BLaER1 (cell line): ENCODE data around the gene C1QTNF3.

ENCODE experiments used
- H3K27ac ChIP-seq: shearing (Covaris generic); formaldehyde crosslinking; 2 replicates; pipeline ENCODE4 v1.8.1; 2022
- H3K27me3 ChIP-seq: shearing (Covaris generic); formaldehyde crosslinking; 2 replicates; pipeline ENCODE4 v1.8.1; 2022
- H3K36me3 ChIP-seq: shearing (Covaris generic); formaldehyde crosslinking; 2 replicates; pipeline ENCODE4 v1.8.1; 2022
- H3K4me1 ChIP-seq: shearing (Covaris generic); formaldehyde crosslinking; 2 replicates; pipeline ENCODE4 v1.8.1; 2022
- H3K4me2 ChIP-seq: shearing (Covaris generic); formaldehyde crosslinking; 2 replicates; pipeline ENCODE4 v1.8.1; 2022
- H3K4me3 ChIP-seq: shearing (Covaris generic); formaldehyde crosslinking; 2 replicates; pipeline ENCODE4 v1.8.1; 2022
- H3K9ac ChIP-seq: shearing (Covaris generic); formaldehyde crosslinking; 2 replicates; pipeline ENCODE4 v1.8.1; 2022
- H3K9me3 ChIP-seq: shearing (Covaris generic); formaldehyde crosslinking; 2 replicates; pipeline ENCODE4 v1.8.1; 2022
- H4K20me1 ChIP-seq: shearing (Covaris generic); formaldehyde crosslinking; 2 replicates; pipeline ENCODE4 v1.8.1; 2022
- Cebpa-rat ChIP-seq: shearing (Covaris generic); IDR thresholded peaks from 2 replicates; pipeline ENCODE4 v1.8.1; 2022

The C1QTNF3 gene

GRCh38 chr5:34002629-34003328, 40.2 kb downstream of the C1QTNF3 start:
- Histone ChIP-seq H4K20me1 (no peaks in the 10 kb centered on the region), H3K4me2 (no peak overlapping the region), H3K4me3 (no peak overlapping the region), H3K27ac (no peak overlapping the region), H3K9ac (no peak overlapping the region), H3K9me3 (no peaks in the 10 kb centered on the region), H3K36me3 (peaks cover 31% of the 10 kb centered on the region), H3K4me1 (peaks cover 11% of the 10 kb centered on the region), H3K27me3 (no peaks in the 10 kb centered on the region)
- TF ChIP-seq Cebpa-rat = no peak

GRCh38 chr5:34001241-34001841, 41.7 kb downstream of the C1QTNF3 start:
- no peak overlapping the region for H3K9ac ChIP-seq

GRCh38 chr5:33999978-34000377, 43.0 kb downstream of the C1QTNF3 start:
- Histone ChIP-seq H3K9me3 (no peaks in the 10 kb centered on the region), H3K4me1 (no peaks in the 10 kb centered on the region), H3K36me3 (peaks cover 44% of the 10 kb centered on the region), H3K27me3 (no peaks in the 10 kb centered on the region), H3K4me2 (no peak overlapping the region), H4K20me1 (no peaks in the 10 kb centered on the region), H3K4me3 (no peak overlapping the region), H3K9ac (no peak overlapping the region), H3K27ac (no peak overlapping the region)
- no peak for TF ChIP-seq Cebpa-rat

More at GRCh38 chr5:34001241-34001841, 41.7 kb downstream of the C1QTNF3 start:
- Histone ChIP-seq H3K4me1 (peaks cover under 1% of the 10 kb centered on the region), H3K36me3 (peaks cover 41% of the 10 kb centered on the region), H3K9me3 (no peaks in the 10 kb centered on the region), H3K4me3 (no peak overlapping the region), H3K27me3 (no peaks in the 10 kb centered on the region), H3K27ac (no peak overlapping the region), H3K4me2 (no peak overlapping the region), H4K20me1 (no peaks in the 10 kb centered on the region)
- no peak for TF ChIP-seq Cebpa-rat

GRCh38 chr5:33997331-33997983, 45.6 kb downstream of the C1QTNF3 start:
- Histone ChIP-seq H3K27me3 (no peaks in the 10 kb centered on the region), H3K4me3 (no peak overlapping the region), H3K9me3 (no peaks in the 10 kb centered on the region), H4K20me1 (no peaks in the 10 kb centered on the region), H3K4me2 (no peak overlapping the region), H3K9ac (no peak overlapping the region), H3K4me1 (no peaks in the 10 kb centered on the region), H3K27ac (no peak overlapping the region), H3K36me3 (peaks cover 37% of the 10 kb centered on the region)
- no peak for TF ChIP-seq Cebpa-rat

GRCh38 chr5:33995865-33996264, 47.1 kb downstream of the C1QTNF3 start:
- no peak overlapping the region for H3K27ac ChIP-seq
- H4K20me1 ChIP-seq = no peaks in the 10 kb centered on the region
- peaks cover 28% of the 10 kb centered on the region for H3K36me3 ChIP-seq
- H3K27me3 ChIP-seq = no peaks in the 10 kb centered on the region
- no peak overlapping the region for H3K9ac ChIP-seq
- H3K4me3 ChIP-seq = no peak overlapping the region
- no peak overlapping the region for H3K4me2 ChIP-seq
- H3K9me3 ChIP-seq = no peaks in the 10 kb centered on the region
- no peak for TF ChIP-seq Cebpa-rat
- H3K4me1 ChIP-seq = no peaks in the 10 kb centered on the region

GRCh38 chr5:33994845-33995244, 48.2 kb downstream of the C1QTNF3 start:
- Histone ChIP-seq H3K4me1 (no peaks in the 10 kb centered on the region), H4K20me1 (no peaks in the 10 kb centered on the region), H3K9ac (no peak overlapping the region), H3K27me3 (no peaks in the 10 kb centered on the region), H3K27ac (no peak overlapping the region), H3K9me3 (no peaks in the 10 kb centered on the region), H3K36me3 (peaks cover 27% of the 10 kb centered on the region), H3K4me2 (no peak overlapping the region), H3K4me3 (no peak overlapping the region)
- no peak for TF ChIP-seq Cebpa-rat

- Histone ChIP-seq H3K4me2 (no peak overlapping the region), H3K27me3 (no peaks in the 10 kb centered on the region), H3K4me3 (no peak overlapping the region), H3K9ac (no peak overlapping the region), H3K4me1 (no peaks in the 10 kb centered on the region), H3K36me3 (peaks cover 42% of the 10 kb centered on the region), H4K20me1 (no peaks in the 10 kb centered on the region), H3K9me3 (0 out of 2 replicates have a peak, but pooled peaks cover 5% of the 10 kb centered on the region), H3K27ac (no peak overlapping the region)
- TF ChIP-seq Cebpa-rat = no peak
Measured at GRCh38 chr5:33992864-33993263, 50.1 kb downstream of the C1QTNF3 start.

GRCh38 chr5:33985447-33985846, 57.6 kb downstream of the C1QTNF3 start:
- Histone ChIP-seq H3K4me2 (no peak overlapping the region), H3K27me3 (no peaks in the 10 kb centered on the region), H3K4me1 (no peaks in the 10 kb centered on the region), H3K9ac (no peak overlapping the region), H3K4me3 (no peak overlapping the region), H3K36me3 (peaks cover 31% of the 10 kb centered on the region), H4K20me1 (no peaks in the 10 kb centered on the region), H3K9me3 (0 out of 2 replicates have a peak, but pooled peaks cover 7% of the 10 kb centered on the region), H3K27ac (no peak overlapping the region)
- no peak for TF ChIP-seq Cebpa-rat

GRCh38 chr5:33984671-33985124, 58.3 kb downstream of the C1QTNF3 start, which contains the start of gene SLC45A2:
Gene SLC45A2, minus strand, starts transcription at chr5:33984693. Its CDS starts 110 bp downstream, at chr5:33984583.
- H3K36me3 ChIP-seq = peaks cover 31% of the 10 kb centered on the region
- TF ChIP-seq Cebpa-rat = no peak
- H3K9me3 ChIP-seq = 0 out of 2 replicates have a peak, but pooled peaks cover 7% of the 10 kb centered on the region
- H3K4me1 ChIP-seq = no peaks in the 10 kb centered on the region
- no peaks in the 10 kb centered on the region for H4K20me1 ChIP-seq
- H3K27ac ChIP-seq = no peak within 1 kb of the TSS
- H3K4me2 ChIP-seq = no peak within 1 kb of the TSS
- H3K9ac ChIP-seq = no peak within 1 kb of the TSS
- H3K27me3 ChIP-seq = no peaks in the 10 kb centered on the region
- H3K4me3 ChIP-seq = no peak within 1 kb of the TSS

- Histone ChIP-seq H3K4me2 (no peak overlapping the region), H3K27ac (no peak overlapping the region), H3K9ac (no peak overlapping the region), H3K36me3 (peaks cover 29% of the 10 kb centered on the region), H3K9me3 (0 out of 2 replicates have a peak, but pooled peaks cover 7% of the 10 kb centered on the region), H3K4me3 (no peak overlapping the region), H3K27me3 (no peaks in the 10 kb centered on the region), H4K20me1 (no peaks in the 10 kb centered on the region), H3K4me1 (no peaks in the 10 kb centered on the region)
- TF ChIP-seq Cebpa-rat = no peak
Measured at GRCh38 chr5:33984178-33984577, 58.8 kb downstream of the C1QTNF3 start.
